ENCODE data around the gene TRABD. TPM values are rescaled to one million over a fixed set of nuclear protein-coding genes. Genes with fewer than 3 reads are reported as not detected.

The TRABD gene
- total RNA-seq, 1 donor from 2014 or later, result 40.3 TPM

DNA sequence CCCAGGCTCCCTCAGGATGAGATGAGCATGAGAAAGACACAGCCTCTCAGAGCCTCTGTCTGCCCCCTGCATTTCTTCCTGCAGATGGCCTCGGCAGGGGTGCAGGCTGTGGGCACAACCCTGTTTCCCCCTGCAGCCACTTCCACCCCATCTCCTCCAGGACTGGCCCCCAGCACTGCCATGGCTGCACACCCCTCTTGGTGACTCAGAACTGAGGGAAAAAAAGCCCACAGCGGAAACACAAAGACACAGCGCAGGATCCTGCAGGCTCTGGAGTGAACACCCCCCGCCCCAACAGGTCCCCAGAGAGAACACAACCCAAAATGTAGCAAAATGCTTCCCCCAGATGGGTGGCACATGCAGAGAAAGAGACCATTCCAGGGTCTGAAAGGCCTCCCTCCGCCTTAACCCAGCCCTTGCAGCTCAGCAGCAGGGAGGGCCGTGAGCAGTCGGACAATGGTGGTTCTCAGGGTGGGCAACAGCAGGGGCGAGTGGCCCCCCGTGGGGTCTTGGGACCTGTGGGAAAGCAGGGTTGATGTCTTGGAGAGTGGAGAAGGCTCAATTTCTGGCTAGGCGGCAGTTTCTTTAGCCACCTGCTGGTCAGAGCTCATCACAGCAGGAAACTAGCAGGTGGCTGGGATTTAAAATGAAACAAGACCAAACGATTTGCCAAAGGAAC, 51.2 kb downstream of the TRABD start:
- Histone ChIP-seq H3K36me3 (peaks cover 0 to 10% of the 10 kb centered on the region in 2 donors), H3K27ac (no peak overlapping the region)
- TF ChIP-seq, protein P1, sequence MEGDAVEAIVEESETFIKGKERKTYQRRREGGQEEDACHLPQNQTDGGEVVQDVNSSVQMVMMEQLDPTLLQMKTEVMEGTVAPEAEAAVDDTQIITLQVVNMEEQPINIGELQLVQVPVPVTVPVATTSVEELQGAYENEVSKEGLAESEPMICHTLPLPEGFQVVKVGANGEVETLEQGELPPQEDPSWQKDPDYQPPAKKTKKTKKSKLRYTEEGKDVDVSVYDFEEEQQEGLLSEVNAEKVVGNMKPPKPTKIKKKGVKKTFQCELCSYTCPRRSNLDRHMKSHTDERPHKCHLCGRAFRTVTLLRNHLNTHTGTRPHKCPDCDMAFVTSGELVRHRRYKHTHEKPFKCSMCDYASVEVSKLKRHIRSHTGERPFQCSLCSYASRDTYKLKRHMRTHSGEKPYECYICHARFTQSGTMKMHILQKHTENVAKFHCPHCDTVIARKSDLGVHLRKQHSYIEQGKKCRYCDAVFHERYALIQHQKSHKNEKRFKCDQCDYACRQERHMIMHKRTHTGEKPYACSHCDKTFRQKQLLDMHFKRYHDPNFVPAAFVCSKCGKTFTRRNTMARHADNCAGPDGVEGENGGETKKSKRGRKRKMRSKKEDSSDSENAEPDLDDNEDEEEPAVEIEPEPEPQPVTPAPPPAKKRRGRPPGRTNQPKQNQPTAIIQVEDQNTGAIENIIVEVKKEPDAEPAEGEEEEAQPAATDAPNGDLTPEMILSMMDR (IDR thresholded peaks at IDR 0.05), result no peak
- TF ChIP-seq POLR2A (IDR thresholded peaks at IDR 0.05) (no peak), POLR2AphosphoS5 (IDR thresholded peaks at IDR 0.05; ENCODE audit: insufficient read depth in 1 of 2, low read depth in 1 of 2) (no peak)

DNA sequence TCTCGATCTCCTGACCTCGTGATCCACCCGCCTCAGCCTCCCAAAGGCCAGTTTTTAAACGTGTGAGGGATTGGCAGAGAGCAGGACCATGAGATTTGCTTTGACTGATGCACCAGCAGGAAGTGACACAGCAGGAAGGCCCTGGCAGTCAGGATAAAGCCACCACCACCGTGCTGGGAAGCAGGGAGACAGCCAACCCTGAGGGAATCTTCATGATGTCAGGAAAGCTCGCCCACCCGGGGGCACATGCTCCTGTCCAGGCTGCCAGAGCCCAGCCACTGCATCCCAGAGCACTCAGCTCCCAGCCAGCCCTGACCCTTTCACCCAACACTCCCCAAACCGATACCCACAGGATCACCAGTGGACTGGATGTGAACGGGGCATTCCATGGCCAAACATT, 53.0 kb downstream of the TRABD start:
- DNase-seq (ENCODE audit: extremely low spot score in 2 of 2), result no peak
- Histone ChIP-seq H3K4me1 (peaks cover 34% of the 10 kb centered on the region), H3K4me3 (no peak overlapping the region), H3K27me3 (no peaks in the 10 kb centered on the region), H3K36me3 (no peaks in the 10 kb centered on the region), H3K27ac (no peak overlapping the region), H3K9me3 (no peaks in the 10 kb centered on the region)
- intact Hi-C loops (cut with DNase I), result no loop called here
- TF ChIP-seq POLR2A (IDR thresholded peaks at IDR 0.05) (no peak), POLR2AphosphoS5 (IDR thresholded peaks at IDR 0.05; ENCODE audit: insufficient read depth in 1 of 2, low read depth in 1 of 2) (no peak)
- TF ChIP-seq, protein P1 (IDR thresholded peaks at IDR 0.05), result no peak

More for the DNA sequence above, 51.2 kb downstream of the TRABD start:
- intact Hi-C loops (cut with DNase I), result no loop called here
- H3K4me1 ChIP-seq, result peaks cover 16% of the 10 kb centered on the region
- no peaks in the 10 kb centered on the region for H3K9me3 ChIP-seq
- H3K27me3 ChIP-seq, result no peaks in the 10 kb centered on the region
- no peak overlapping the region for H3K4me3 ChIP-seq
- no peak for DNase-seq (ENCODE audit: extremely low spot score in 2 of 2)

DNA sequence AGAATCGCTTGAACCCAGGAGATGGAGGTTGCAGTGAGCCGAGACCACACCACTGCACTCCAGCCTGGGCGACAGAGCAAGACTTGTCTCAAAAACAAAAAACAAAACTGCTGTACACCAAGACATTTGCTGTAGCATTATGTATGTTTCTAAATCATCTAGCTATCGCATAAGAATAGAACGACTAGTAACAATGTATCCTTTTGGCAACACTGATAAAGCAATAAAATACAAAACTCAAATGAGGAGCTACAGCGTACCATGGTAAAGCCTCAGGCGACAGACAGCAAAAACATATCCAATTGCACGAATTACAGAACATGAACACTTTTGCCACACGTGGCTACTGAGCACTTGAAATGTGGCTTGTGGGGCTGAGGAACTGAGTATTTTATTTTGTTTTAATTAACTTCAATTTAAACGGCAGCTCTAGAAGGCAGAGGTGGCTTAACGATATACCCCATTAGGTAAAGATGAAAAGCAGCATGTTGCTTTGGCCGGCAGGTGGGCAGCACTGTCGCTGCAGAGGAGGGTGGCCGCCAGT, 56.8 kb downstream of the TRABD start:
- Histone ChIP-seq H3K27ac (no peak overlapping the region), H3K9me3 (no peaks in the 10 kb centered on the region), H3K36me3 (peaks cover 0 to 10% of the 10 kb centered on the region in 2 donors), H3K4me3 (peak overlapping the region; percentile 62 to 76), H3K27me3 (no peaks in the 10 kb centered on the region), H3K4me1 (peaks cover 55% of the 10 kb centered on the region)
- intact Hi-C loops (cut with DNase I), result no loop called here
- no peak for TF ChIP-seq POLR2A (IDR thresholded peaks at IDR 0.05)
- TF ChIP-seq, protein P1 (IDR thresholded peaks at IDR 0.05), result no peak
- TF ChIP-seq POLR2AphosphoS5 (IDR thresholded peaks at IDR 0.05; ENCODE audit: insufficient read depth in 1 of 2, low read depth in 1 of 2), result no peak
- no peak for DNase-seq (ENCODE audit: extremely low spot score in 2 of 2)

DNA sequence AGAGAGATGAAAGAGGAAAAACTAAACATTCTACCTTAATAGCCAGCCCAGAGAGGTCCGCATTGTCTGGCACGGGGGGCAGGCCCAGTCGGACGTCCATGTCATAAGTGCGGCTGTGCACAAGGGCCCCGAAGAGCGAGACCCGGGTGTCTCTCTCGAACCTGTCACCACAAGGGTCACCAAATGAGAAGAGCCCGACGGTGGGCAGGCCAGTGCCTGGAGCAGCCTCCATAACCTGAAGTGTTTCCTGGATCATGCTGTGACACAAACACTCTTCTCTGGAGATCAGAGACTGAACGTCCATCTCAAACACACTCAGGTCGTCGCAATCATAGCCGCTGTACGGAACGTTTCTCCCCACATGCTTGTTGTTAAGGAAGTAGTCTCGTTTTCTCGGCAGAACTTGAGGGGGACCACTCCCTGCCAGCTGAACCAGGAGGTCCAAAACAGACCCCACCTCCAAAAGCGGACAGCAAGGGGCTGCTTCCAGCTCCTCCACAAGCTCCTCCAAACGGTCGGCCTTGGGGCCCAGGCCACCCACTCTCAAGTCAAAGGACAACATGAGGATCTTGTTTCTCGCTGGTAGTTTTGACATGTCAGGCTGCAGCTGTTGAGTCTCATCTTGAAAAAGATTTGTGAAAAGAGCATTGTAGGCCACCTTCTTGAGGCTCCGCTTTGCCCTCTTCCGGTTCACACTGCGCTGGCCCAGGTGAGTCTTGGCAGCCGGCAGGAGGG, 58.1 kb downstream of the TRABD start:
- Histone ChIP-seq H3K4me3 (peak overlapping the region; percentile 62 to 76), H3K27ac (peak overlapping the region; percentile 85), H3K27me3 (no peaks in the 10 kb centered on the region), H3K9me3 (no peaks in the 10 kb centered on the region), H3K36me3 (peaks cover 0 to 10% of the 10 kb centered on the region in 2 donors), H3K4me1 (peaks cover 68% of the 10 kb centered on the region)
- DNase-seq (ENCODE audit: extremely low spot score in 2 of 2), result no peak
- TF ChIP-seq, protein P1 (IDR thresholded peaks at IDR 0.05), result no peak
- no peak for TF ChIP-seq POLR2AphosphoS5 (IDR thresholded peaks at IDR 0.05; ENCODE audit: insufficient read depth in 1 of 2, low read depth in 1 of 2)
- TF ChIP-seq POLR2A (IDR thresholded peaks at IDR 0.05), result no peak
- intact Hi-C loops (cut with DNase I), result no loop called here

Measured in vagina (tissue), 2 donors.